Natural killer cell (primary cell): Measurements from ENCODE around the gene ZFAND2A. TPM values are rescaled to one million over a fixed set of nuclear protein-coding genes. Genes with fewer than 3 reads are reported as not detected.
A peak's percentile ranks its signal among the peaks of the same experiment; 100 is the strongest.
"Not testable (repeated sequence)": the region's sequence is repeated elsewhere in the genome, so short reads cannot be mapped to it uniquely, and the experiment has no call there.

Source experiments
- ATAC-seq, 3 donors: fragments of 150-1000 bp in 2 of 3; fragments of 200-7000 bp in 1 of 3; cut with Tn5 transposase; 1 replicate in 1 of 3; 2 replicates in 2 of 3; pipeline ENCODE4 v1.10.0; 2021; ENCODE audit warnings: mild to moderate bottlenecking in 2 of 3, moderate library complexity in 2 of 3
- DNase-seq, 2 donors: peaks; one replicate each; pipeline versions ENCODE4 v3.0.0 to v3.0.0-alpha.2; 2013 to 2021; ENCODE audit warnings: mixed read lengths in 1 of 2
- H3K27ac ChIP-seq: one replicate; pipeline ENCODE4 v1.5.1; 2013; ENCODE audit warnings: mild to moderate bottlenecking, low read length
- H3K27me3 ChIP-seq: one replicate; pipeline ENCODE4 v1.6.1; 2013; ENCODE audit warnings: low read length; ENCODE audit not compliant: control insufficient read depth, insufficient read depth
- H3K36me3 ChIP-seq: one replicate; pipeline ENCODE4 v1.6.1; 2013; ENCODE audit warnings: low read length; ENCODE audit not compliant: control insufficient read depth, insufficient read depth
- H3K4me1 ChIP-seq: one replicate; pipeline ENCODE4 v1.6.1; 2013; ENCODE audit warnings: low read length; ENCODE audit not compliant: control insufficient read depth, insufficient read depth
- H3K4me3 ChIP-seq: one replicate; pipeline ENCODE4 v1.5.1; 2013; ENCODE audit warnings: low read length
- H3K9me3 ChIP-seq: one replicate; pipeline ENCODE4 v1.6.1; 2013; ENCODE audit warnings: low read length; ENCODE audit not compliant: control insufficient read depth, insufficient read depth
- H3K27ac Mint-ChIP-seq, 2 donors: one replicate each; pipeline ENCODE4 v1.8.0; 2022; ENCODE audit warnings: mild to moderate bottlenecking in 2 of 2, mixed read lengths in 2 of 2, moderate library complexity in 1 of 2
- H3K27me3 Mint-ChIP-seq, 2 donors: one replicate each; pipeline ENCODE4 v1.8.0; 2022; ENCODE audit warnings: low read depth in 2 of 2, mixed read lengths in 2 of 2
- H3K36me3 Mint-ChIP-seq: one replicate; pipeline ENCODE4 v1.8.0; 2022; ENCODE audit warnings: mixed read lengths
- H3K4me1 Mint-ChIP-seq, 2 donors: one replicate each; pipeline ENCODE4 v1.8.0; 2022; ENCODE audit warnings: mixed read lengths in 2 of 2
- H3K4me3 Mint-ChIP-seq: one replicate; pipeline ENCODE4 v1.8.0; 2022; ENCODE audit warnings: mild to moderate bottlenecking, moderate library complexity, mixed read lengths
- H3K9me3 Mint-ChIP-seq, 2 donors: one replicate each; pipeline ENCODE4 v1.8.0; 2022; ENCODE audit warnings: mixed read lengths in 2 of 2
- WGBS: methylation state at CpG from one replicate; pipeline ENCODE4 v1.1.7; 2013; ENCODE audit warnings: missing lambda C conversion rate; ENCODE audit not compliant: insufficient coverage; 5-methylcytosine and 5-hydroxymethylcytosine counted together
- intact Hi-C: fragments of 100-400 bp; cut with micrococcal nuclease; formaldehyde crosslinking; loops from one replicate; pipeline ENCODE4 v1.14.2; 2022
- total RNA-seq, 4 donors: library from RNA; stranded (reverse); fragments of 120-200 nt in 1 of 4; gene quantifications; one replicate each; pipeline versions ENCODE4 v1.2.3 to v1.2.4, GENCODE V29; 2013 to 2022
- TF ChIP-seq, protein P1 (sequence below): fragments of 200-600 bp; IDR thresholded peaks from one replicate; pipeline ENCODE4 v1.8.0; 2022; ENCODE audit warnings: antibody characterized with exemption

Gene ZFAND2A, protein sequence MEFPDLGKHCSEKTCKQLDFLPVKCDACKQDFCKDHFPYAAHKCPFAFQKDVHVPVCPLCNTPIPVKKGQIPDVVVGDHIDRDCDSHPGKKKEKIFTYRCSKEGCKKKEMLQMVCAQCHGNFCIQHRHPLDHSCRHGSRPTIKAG
- 100 to 1,000 TPM in 2 of 3 donors, 10 to 100 TPM in 1; 99.1 to 122 (median 106) TPM for total RNA-seq
- total RNA-seq (2013) = 51.4 TPM

GRCh38 chr7:1159891-1160669, at the start of gene ZFAND2A:
Gene ZFAND2A, minus strand, starts transcription at chr7:1160196. Its CDS starts 1,984 bp downstream, at chr7:1158212.
- H3K27ac ChIP-seq = peak within 1 kb of the TSS; percentile 95
- peak within 1 kb of the TSS; percentile 98 for H3K4me3 ChIP-seq
- intact Hi-C loops = loop anchor here (1.0 kb wide), 1 partner anchor 9 kb away; no protein-coding TSS in a partner anchor
- Mint-ChIP-seq H3K27me3 (no peaks in the 10 kb centered on the region), H3K4me1 (peaks cover 23% of the 10 kb centered on the region in 2 donors), H3K9me3 (no peaks in the 10 kb centered on the region), H3K4me3 (peak within 1 kb of the TSS; percentile 88), H3K36me3 (no peaks in the 10 kb centered on the region), H3K27ac (peak within 1 kb of the TSS; percentile 85 to 89)
- peaks cover 26% of the 10 kb centered on the region for H3K36me3 ChIP-seq
- ATAC-seq = peak; percentile 96 to 99 (median 96)
- no peaks in the 10 kb centered on the region for H3K27me3 ChIP-seq
- peak; percentile 97 to 99 for DNase-seq
- no peaks in the 10 kb centered on the region for H3K9me3 ChIP-seq
- H3K4me1 ChIP-seq = peaks cover 22% of the 10 kb centered on the region
- WGBS = under 1% methylated on average over 83 of the region's 83 CpGs
- TF ChIP-seq, protein P1, sequence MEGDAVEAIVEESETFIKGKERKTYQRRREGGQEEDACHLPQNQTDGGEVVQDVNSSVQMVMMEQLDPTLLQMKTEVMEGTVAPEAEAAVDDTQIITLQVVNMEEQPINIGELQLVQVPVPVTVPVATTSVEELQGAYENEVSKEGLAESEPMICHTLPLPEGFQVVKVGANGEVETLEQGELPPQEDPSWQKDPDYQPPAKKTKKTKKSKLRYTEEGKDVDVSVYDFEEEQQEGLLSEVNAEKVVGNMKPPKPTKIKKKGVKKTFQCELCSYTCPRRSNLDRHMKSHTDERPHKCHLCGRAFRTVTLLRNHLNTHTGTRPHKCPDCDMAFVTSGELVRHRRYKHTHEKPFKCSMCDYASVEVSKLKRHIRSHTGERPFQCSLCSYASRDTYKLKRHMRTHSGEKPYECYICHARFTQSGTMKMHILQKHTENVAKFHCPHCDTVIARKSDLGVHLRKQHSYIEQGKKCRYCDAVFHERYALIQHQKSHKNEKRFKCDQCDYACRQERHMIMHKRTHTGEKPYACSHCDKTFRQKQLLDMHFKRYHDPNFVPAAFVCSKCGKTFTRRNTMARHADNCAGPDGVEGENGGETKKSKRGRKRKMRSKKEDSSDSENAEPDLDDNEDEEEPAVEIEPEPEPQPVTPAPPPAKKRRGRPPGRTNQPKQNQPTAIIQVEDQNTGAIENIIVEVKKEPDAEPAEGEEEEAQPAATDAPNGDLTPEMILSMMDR = no peak

GRCh38 chr7:1209097-1209496, 49.1 kb upstream of the ZFAND2A start:
- Histone ChIP-seq H3K27me3 (peaks cover 8% of the 10 kb centered on the region), H3K36me3 (no peaks in the 10 kb centered on the region), H3K9me3 (no peaks in the 10 kb centered on the region), H3K4me3 (no peak overlapping the region), H3K27ac (no peak overlapping the region), H3K4me1 (no peaks in the 10 kb centered on the region)
- Mint-ChIP-seq H3K27me3 (peaks cover 22 to 33% of the 10 kb centered on the region in 2 donors), H3K9me3 (no peaks in the 10 kb centered on the region), H3K4me1 (no peaks in the 10 kb centered on the region), H3K36me3 (no peaks in the 10 kb centered on the region), H3K4me3 (no peak overlapping the region), H3K27ac (no peak overlapping the region)
- TF ChIP-seq, protein P1 = no peak
- 82% methylated on average over 14 of the region's 14 CpGs for WGBS
- no peak for ATAC-seq
- no peak for DNase-seq
- intact Hi-C loops = no loop called here

DNA sequence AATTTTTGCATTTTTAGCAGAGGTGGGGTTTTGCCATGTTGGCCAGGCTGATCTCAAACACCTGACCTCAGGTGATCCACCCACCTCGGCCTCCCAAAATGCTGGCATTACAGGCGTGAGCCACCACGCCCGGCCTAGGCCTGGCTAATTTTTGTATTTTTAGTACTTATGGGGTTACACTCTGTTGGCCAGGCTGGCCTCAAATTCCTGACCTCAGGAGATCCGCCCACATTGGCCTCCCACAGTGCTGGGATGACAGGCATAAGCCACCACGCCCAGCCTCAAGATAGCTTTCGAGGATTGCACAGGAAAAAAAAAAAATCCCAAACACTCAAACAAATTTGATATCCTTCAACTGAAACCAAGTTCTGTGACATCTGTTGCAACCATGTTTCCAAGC, 45.7 kb upstream of the ZFAND2A start:
- peaks cover 16 to 17% of the 10 kb centered on the region in 2 donors for H3K27me3 Mint-ChIP-seq
- H3K9me3 ChIP-seq, H3K4me1 ChIP-seq, ATAC-seq, H3K36me3 Mint-ChIP-seq, H3K27ac ChIP-seq, H3K4me3 Mint-ChIP-seq, H3K36me3 ChIP-seq, H3K9me3 Mint-ChIP-seq, H3K27ac Mint-ChIP-seq, intact Hi-C loops, H3K4me3 ChIP-seq, DNase-seq, H3K27me3 ChIP-seq, H3K4me1 Mint-ChIP-seq: not testable (repeated sequence)
- WGBS = 88% methylated on average over 7 of the region's 7 CpGs

DNA sequence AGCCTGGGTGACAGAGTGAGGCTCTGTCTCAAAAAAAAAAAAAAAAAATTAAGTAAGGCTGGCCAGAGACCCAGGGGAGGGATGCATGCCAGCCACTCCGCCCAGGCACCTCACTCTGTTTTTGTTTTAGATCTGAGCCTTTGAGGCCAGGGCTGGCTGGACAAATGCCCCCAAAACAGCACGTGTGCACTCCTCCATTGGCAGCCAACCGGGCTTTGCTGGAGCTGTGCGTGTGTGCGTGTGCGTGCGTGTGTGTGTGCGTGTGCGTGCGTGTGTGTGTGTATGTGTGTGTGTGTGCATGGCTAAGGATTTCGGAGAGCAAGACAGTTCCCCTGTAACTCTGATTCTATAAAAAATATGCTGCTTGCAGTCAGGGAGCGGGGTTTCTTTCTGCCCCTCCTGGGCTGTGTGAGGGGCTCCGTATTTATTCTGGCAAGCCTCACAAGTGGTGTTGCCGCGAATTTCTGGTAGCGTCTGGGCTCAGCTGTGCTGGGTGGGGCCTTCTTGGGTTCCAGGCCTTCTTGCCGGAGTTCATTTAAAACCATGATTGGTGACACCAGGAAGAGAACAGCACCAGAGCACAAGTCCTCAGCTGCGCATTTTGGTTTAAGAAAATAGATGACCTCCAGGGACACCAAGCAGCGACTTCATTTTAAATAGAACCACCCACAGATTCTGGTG, 44.6 kb upstream of the ZFAND2A start:
- ATAC-seq (peak in 1 of 3 donors; percentile 17), DNase-seq (no peak)
- H3K4me3 Mint-ChIP-seq = no peak overlapping the region
- no peaks in the 10 kb centered on the region for H3K36me3 Mint-ChIP-seq
- intact Hi-C loops = no loop called here
- H3K36me3 ChIP-seq = no peaks in the 10 kb centered on the region
- H3K27ac Mint-ChIP-seq = no peak overlapping the region
- no peaks in the 10 kb centered on the region for H3K4me1 ChIP-seq
- peaks cover 3% of the 10 kb centered on the region for H3K27me3 ChIP-seq
- H3K9me3 Mint-ChIP-seq = no peaks in the 10 kb centered on the region
- no peak overlapping the region for H3K27ac ChIP-seq
- TF ChIP-seq, protein P1 = no peak
- no peaks in the 10 kb centered on the region for H3K4me1 Mint-ChIP-seq
- no peak overlapping the region for H3K4me3 ChIP-seq
- WGBS = 70% methylated on average over 18 of the region's 19 CpGs
- peaks cover 7 to 10% of the 10 kb centered on the region in 2 donors for H3K27me3 Mint-ChIP-seq
- no peaks in the 10 kb centered on the region for H3K9me3 ChIP-seq

DNA sequence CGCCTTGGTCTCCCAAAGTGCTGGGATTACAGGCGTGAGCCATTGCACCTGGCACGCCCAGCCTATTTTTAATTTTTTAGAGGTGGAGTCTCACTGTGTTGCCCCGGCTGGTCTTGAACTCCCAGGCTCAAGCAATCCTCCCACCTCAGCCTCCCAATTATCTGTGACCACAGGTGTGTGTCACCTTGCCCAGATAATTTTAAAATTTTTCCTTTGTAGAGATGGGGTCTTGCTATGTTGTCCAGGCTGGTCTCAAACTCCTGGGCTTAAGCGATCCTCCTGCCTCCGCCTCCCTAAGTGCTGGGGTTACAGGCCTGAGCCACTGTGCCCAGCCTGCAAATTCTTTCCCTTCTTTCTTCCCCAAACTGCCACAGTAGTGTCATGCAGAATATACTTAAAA, 42.9 kb upstream of the ZFAND2A start:
- DNase-seq, H3K4me1 ChIP-seq, intact Hi-C loops, H3K36me3 ChIP-seq, H3K4me3 Mint-ChIP-seq, H3K9me3 Mint-ChIP-seq, ATAC-seq, H3K4me3 ChIP-seq, H3K4me1 Mint-ChIP-seq, H3K27me3 Mint-ChIP-seq, H3K9me3 ChIP-seq, H3K27me3 ChIP-seq, H3K27ac ChIP-seq, H3K27ac Mint-ChIP-seq, H3K36me3 Mint-ChIP-seq: not testable (repeated sequence)
- WGBS = 92% methylated on average over 5 of the region's 6 CpGs
